Suppressor macrophage treated with lipopolysaccharide for 4 hours (primary cell): ENCODE data around the gene EMID1.

Experiments
- DNase-seq: peaks from one replicate; pipeline ENCODE4 v3.0.0-alpha.2; 2020

Gene EMID1

DNA sequence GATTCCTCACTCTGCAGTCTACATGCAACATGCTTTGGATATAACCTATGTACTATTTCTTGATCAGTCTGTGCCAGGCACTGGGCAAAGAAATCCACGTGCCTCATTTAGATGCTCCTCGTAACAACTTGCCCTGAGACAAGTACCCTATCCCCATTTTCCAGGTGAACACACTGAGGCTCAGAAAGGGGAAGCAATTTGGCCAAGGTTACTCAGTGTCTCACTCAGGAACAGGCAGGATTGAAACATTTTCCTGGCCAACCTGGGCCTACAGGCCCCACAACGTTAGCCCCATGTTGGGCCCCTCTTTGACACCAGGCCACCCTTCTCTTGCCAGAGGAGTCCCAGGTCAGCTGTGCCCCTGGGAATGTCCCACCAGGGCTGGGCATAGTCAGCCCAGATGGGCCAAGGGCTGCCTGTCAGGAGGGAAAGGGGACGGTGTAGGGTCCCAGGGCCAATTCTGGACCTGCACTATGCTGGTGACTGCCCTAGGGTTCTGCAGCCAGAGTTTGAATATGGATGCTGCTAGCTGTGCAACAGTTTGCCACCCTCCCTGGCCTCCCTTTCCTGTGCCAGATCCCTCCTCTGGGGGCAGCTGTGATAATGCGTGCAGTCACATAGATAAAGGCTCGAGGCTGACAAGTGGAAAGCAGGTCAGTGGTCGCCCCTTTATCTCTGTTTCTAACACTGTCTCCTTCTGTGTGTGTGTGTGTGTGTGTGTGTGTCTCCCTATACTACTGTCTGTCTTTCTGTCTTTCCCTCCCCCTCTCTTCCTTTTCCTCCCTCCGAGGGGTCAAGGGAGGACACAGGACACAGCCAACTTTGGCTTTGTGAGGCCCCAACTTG, 10.4 kb upstream of the EMID1 start:
- no peak for DNase-seq

GRCh38 chr22:29195964-29196666, 9.6 kb upstream of the EMID1 start:
- DNase-seq = no peak

- DNase-seq = no peak
Observed at GRCh38 chr22:29197096-29197495, 8.6 kb upstream of the EMID1 start.

- no peak for DNase-seq
Observed at GRCh38 chr22:29198240-29198639, 7.5 kb upstream of the EMID1 start.

- DNase-seq = no peak
Observed at GRCh38 chr22:29199702-29200400, 5.8 kb upstream of the EMID1 start.

DNA sequence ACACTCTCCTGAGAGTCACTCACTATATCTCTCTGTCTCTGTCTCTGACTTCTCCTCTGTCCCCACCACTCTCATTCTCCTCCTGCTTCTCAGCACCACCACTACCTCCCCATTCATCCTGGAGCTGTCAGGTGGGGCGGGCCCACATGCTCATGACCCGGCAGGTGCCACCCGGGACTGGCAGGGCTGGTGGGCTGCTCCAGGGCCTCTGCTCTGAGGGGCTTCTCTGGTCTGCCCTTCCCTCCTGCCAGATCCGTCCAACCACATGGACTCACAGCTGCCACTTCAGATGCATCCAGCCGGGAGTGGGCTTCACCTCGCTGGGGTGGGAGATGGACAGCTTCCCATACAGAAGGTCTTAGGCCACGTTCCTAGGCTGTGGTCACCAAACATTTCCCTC, 4.8 kb upstream of the EMID1 start:
- DNase-seq = no peak

DNA sequence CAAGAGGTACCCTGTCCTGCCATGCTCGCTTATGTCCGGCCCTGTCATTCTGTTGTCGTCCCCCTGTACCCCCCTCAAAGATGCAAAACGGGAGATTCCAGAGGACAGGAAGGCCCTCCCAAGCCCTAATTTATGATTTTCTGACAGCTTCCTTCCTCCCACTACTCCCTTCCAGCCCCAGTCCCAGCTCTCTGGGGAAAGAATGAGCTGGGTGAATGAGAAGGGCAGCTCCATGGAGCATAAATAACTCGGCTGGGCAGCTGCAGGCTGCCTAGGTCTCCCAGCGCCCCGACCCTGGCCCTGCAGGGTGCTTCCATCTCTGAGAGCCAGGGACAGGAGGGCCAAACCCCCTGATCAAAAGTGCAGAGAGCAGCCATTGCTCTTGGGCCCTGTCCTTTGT, 3.9 kb upstream of the EMID1 start:
- no peak for DNase-seq

DNA sequence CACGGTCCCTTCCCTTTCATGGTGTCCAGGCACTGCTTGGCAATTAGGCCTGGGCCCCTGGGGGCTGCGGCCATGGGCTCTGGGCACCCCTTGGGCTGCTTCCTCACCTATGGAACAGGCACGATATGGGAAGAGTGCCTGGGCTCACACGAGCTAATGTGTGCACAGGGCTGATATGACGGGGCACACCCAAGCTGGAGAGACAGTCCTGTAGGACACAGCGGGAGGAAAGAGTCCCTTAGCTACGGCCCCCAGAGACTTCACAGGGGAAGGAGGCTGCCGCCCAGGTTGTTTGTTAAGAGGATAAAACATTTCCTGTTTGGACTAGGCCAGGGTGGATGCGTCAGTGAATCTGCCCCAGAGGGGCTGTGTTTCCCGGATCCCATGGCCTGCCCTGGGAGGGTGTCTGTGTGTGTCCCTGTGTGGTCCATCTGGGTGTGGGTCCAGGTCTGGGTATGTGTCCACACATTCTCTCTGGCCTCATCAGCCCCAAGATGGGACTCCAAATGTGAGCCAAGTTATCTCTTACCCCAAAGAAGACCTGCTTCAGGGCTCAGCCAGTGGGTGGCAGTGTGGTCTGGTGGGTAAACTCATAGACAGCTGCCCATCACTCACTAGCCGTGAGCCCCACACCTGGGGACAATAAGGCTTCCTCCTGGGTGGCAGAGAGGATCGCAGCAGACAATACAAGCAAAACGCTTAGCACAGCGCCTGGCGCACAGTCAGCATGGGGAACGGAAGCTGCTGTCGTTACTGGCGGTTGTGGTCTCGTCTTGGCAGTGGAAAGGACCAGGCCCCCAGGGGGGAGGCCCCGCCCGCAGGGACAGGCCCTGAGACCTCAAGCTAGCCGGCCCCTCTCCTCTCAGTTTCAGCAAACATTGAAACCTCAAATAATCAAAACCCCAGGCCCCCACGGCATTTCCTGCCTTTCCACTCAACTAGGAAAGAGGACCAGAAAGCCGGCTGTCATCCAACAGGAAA, 3.2 kb upstream of the EMID1 start:
- DNase-seq = peak; percentile 30

DNA sequence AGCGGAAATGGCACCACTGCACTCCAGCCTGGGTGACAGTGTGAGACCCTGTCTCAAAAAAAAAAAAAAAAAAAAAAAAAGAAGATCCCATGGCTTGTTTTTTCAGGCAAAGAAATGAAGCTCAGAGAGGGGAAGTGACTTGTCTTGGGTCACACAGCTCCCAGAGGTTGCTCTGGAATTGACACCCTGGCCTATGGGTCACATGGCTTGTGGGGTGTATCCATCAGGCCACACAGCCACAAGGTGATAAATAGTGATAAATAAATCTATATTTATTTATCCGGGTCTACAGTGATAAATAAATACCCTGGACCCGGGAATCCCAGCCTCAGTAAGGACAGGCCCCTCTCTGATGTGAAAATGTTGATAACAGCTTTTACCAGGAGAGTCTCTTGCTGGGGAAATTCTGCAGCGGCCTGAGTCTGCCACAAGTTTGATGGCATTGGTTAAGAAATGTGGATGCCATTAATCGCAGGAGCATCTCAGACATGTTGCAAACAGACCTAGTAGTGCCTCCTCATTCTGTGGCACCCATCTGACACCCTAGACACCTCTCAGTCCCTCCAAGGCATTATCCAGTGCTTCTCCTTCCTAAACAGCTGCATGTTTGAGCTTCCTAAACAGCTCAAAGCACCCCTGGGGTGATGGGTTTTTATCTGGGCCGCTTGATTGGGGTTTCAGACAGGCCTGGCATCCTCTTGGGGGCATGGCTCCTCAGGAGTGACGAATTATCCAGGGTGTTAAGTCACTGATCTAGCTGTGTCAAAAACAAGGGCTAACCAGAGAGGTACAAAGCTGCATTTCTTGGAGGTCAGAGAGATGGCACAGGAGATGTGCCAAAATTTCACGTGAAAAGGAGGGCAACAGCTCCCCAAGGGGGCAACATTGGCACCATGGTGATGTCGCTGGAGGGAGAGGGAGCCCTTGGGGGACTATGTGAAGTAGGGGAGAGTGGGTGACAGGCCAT, 1.9 kb upstream of the EMID1 start:
- no peak for DNase-seq

- DNase-seq = no peak
Observed at GRCh38 chr22:29204455-29205183, 1.1 kb upstream of the EMID1 start.

GRCh38 chr22:29205252-29205593, 473 bp upstream of the EMID1 start:
- DNase-seq = no peak

DNA sequence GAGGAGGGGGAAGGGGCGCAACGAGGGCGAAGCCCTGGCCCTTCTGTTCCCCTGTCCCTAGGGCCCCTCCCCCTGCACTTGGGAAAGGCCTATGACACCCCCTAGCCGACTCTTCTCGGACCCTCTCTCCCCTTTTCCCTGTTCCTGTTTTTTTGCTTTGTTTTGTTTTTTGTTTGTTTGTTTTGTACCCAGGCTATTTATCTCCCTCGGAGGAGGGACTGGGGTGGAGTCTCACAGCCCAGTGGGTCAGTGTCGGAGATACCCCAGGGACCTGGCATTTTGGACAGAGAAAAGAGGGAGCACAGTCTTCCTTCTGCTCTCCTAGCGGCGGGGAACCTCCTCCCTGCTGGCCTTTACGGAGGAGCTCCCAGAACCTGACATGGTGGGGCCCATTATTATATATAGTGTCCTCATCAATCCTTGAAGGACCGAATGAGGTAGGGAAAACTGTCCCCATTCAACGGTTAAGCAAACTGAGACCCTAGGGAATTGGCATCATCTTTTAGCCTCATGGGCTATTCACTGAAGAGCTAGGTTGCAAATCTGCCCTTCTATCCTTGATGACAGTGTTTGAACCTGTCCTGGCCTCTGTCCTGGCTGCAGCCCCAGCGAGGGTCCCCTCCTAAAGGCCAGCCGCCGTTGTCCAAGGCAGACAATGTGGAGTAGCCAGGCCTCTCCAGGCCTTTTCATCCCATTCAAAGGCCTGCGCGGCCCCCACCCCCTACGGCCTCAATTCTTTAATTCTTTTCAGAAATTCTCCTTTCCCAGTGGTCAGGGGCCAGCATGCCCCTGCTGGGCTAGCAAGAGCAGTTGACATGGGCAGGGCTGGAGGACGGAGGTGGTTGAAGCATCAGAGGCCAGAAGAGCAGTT, 911 bp downstream of the EMID1 start:
- DNase-seq = no peak

DNA sequence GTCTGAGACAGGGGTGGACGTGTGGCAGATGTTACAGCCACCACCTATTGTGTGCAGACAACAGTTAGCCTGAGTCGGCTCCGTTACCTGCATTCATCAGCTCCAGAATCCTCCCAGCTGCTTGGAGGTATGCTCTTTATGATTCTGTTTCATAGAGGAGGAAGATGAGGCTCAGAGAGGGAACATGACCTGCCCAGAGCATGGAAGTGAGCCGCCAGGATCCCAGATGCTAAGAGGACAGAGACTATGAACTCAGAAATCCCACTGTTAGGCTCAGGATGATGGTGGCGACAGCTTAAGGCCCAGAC, 1.5 kb downstream of the EMID1 start:
- no peak for DNase-seq

GRCh38 chr22:29207562-29208501, 2.1 kb downstream of the EMID1 start:
- no peak for DNase-seq

DNA sequence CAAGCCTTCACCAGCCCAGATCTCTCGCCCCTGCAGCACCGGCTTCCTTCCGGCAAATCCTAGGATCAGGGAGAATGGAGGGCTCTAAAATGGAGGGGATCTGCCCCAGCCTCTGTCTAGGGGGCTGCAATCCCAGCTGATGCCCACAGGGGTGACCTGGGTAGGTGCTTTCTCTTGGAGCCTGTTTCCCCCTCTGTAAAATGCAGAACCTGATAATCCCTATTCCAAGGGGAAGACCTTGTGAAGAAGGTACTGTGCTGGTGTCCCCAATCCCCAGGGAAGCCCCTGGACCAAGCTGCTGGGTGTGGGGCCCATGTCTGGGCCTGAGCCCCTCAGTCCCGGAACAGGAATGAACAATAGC, 2.8 kb downstream of the EMID1 start:
- DNase-seq = no peak

GRCh38 chr22:29208879-29209623, 3.4 kb downstream of the EMID1 start:
- DNase-seq = no peak

DNA sequence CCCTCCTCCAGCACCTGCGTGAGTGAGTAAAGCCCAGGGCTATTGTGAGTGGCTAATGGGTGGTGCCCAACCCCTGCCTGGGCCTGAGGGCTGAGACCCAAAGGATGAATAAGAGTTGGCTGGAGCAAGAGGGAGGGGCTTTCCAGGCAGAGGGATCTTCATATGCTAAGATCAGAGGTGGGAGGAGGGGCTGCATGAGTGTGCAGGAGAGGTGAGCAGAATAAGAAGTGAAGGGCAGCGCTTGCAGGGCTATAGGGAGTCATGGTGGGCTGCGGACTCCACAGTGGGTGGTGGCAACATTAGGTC, 3.9 kb downstream of the EMID1 start:
- no peak for DNase-seq

GRCh38 chr22:29211066-29211465, 5.4 kb downstream of the EMID1 start:
- no peak for DNase-seq
